WERI-Rb-1 (cell line): ENCODE results near the gene PER2.

ENCODE experiments used
- DNase-seq: peaks from one replicate; pipeline ENCODE4 v3.0.0-alpha.2; 2020
- H3K27ac ChIP-seq: fragments of 250-450 bp; sonication (Bioruptor Pico); 2 replicates; pipeline ENCODE4 v1.5.1; 2020; ENCODE audit warnings: mild to moderate bottlenecking, moderate library complexity
- H3K27me3 ChIP-seq: fragments of 250-450 bp; sonication (Bioruptor Pico); 2 replicates; pipeline ENCODE4 v1.5.1; 2021; ENCODE audit warnings: mild to moderate bottlenecking, low read depth, moderate library complexity; ENCODE audit not compliant: insufficient read depth, severe bottlenecking
- H3K36me3 ChIP-seq: fragments of 250-450 bp; sonication (Bioruptor Pico); 2 replicates; pipeline ENCODE4 v1.5.1; 2020; ENCODE audit warnings: mild to moderate bottlenecking, moderate library complexity
- H3K4me3 ChIP-seq: 2 replicates; pipeline ENCODE4 v1.5.1; 2011; ENCODE audit warnings: low read depth, mild to moderate bottlenecking, control low read depth, low read length
- H3K9me3 ChIP-seq: fragments of 250-450 bp; sonication (Bioruptor Pico); 2 replicates; pipeline ENCODE4 v1.5.1; 2021; ENCODE audit warnings: mild to moderate bottlenecking, moderate library complexity; ENCODE audit not compliant: severe bottlenecking
- CTCF ChIP-seq: IDR thresholded peaks from 2 replicates; pipeline ENCODE4 v1.5.1; 2011; ENCODE audit warnings: low read depth, mild to moderate bottlenecking, control low read depth, inconsistent platforms, low read length

The PER2 gene

GRCh38 chr2:238299803-238300202 is 11.4 kb upstream of the PER2 start:
- Histone ChIP-seq H3K27ac (no peak overlapping the region), H3K4me3 (no peak overlapping the region), H3K36me3 (no peaks in the 10 kb centered on the region), H3K27me3 (no peaks in the 10 kb centered on the region), H3K9me3 (no peaks in the 10 kb centered on the region)
- no peak for TF ChIP-seq CTCF
- no peak for DNase-seq

DNA sequence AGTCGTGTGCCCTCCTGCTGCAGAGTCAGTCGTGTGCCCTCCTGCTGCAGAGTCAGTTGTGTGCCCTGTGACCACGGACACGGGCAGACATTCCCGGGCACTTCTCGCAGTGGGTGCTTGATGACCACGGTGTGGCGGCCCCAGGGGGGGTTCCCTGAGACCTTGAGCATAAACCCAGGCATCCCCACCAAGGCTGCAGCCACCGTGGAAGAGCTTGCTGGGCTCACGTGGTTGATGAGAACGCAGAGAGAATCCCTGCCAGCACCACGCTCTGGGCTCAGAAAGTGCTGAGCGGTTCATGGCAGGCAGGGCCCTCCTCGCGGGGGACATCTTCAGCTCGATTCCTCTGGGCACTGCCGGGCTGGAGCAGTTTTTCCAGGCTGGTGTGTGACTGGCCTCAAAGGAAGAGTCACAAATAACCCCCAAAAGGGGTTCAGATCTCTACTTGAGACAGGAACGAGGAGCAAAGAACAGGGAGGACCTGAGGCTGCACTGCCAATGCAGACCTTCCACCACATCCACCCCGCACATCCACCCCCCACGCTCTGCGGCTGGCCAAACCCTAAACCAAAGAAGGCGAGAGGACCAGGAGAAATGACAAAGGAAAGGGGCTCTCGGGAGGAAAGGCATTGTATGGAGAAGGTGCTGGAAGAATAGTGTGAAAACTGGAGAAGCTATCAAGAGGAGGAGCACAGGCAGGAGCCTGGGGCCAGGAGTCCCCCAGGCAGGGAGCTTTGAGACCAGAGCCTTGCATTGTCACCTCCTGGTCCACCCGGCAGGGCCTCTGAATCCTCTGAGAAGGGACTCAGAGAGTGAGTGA is 8.4 kb upstream of the PER2 start:
- Histone ChIP-seq H3K27me3 (no peaks in the 10 kb centered on the region), H3K27ac (no peak overlapping the region), H3K4me3 (no peak overlapping the region), H3K9me3 (no peaks in the 10 kb centered on the region), H3K36me3 (no peaks in the 10 kb centered on the region)
- TF ChIP-seq CTCF: no peak
- DNase-seq: no peak

DNA sequence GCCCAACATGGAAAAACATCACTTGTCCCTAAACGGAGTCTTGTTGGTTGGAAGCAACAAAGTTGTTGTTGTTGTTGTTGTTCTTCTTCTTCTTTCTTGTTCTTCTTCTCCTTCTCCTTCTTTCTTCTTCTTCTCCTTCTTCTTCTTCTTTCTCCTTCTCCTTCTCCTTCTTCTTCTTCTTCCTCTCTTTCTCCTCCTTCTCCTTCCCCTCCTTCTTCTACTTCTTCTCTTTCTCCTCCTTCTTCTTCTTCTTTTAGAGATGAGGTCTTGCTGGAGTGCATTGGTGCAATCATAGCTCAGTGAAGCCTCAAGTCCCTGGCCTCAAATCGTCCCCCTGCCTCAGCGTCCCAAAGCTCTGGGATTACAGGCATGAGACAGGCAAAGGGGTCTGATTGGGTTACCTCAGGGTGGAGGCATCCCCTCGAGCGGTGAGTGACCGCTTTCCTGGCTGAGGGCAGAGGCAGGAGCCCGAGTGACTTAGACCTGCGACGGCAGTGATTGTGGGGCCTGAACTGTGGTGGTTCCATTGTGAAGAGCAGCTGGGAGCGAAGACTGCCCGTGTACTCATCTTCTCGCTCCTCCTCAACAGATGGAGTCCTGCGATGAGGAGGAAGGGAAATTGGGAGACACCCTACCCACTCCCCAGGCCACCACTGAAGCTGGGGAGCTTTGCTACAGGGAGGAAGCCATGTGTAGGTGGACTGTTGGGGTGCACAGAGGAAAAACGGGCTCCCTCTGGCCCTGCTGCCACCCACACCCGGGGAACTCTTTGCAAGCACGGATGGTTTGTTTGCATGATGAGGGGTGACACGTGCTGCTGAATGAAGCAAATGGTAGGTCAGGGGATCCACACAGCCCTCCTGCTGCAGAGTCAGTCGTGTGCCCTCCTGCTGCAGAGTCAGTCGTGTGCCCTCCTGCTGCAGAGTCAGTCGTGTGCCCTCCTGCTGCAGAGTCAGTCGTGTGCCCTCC is 7.0 kb upstream of the PER2 start:
- H3K36me3 ChIP-seq: no peaks in the 10 kb centered on the region
- H3K4me3 ChIP-seq: no peak overlapping the region
- DNase-seq: no peak
- H3K27ac ChIP-seq: no peak overlapping the region
- no peak for TF ChIP-seq CTCF
- H3K9me3 ChIP-seq: no peaks in the 10 kb centered on the region
- no peaks in the 10 kb centered on the region for H3K27me3 ChIP-seq

GRCh38 chr2:238294393-238295143 is 6.2 kb upstream of the PER2 start:
- no peaks in the 10 kb centered on the region for H3K27me3 ChIP-seq
- H3K9me3 ChIP-seq: no peaks in the 10 kb centered on the region
- DNase-seq: no peak
- H3K27ac ChIP-seq: no peak overlapping the region
- no peak for TF ChIP-seq CTCF
- no peaks in the 10 kb centered on the region for H3K36me3 ChIP-seq
- no peak overlapping the region for H3K4me3 ChIP-seq

DNA sequence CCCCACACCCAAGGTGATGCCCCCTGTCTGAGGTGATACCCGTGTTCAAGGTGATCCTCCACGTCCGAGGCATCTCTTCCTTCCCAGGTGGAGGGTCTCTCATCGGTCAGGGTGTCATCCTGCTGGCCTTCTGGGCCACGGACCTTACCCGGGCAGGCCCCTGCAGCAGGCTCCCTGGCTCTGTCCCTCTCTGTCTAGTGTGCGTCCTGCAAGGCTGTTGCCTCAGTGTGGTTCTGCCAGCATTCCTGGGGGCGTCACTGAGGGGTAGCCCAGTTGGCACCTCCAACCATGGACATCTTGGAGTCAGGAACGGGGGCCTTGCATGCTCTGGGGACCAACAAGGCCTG is 5.6 kb upstream of the PER2 start:
- no peaks in the 10 kb centered on the region for H3K9me3 ChIP-seq

More for the DNA sequence above, 5.6 kb upstream of the PER2 start:
- Histone ChIP-seq H3K27me3 (no peaks in the 10 kb centered on the region), H3K36me3 (no peaks in the 10 kb centered on the region), H3K27ac (no peak overlapping the region), H3K4me3 (no peak overlapping the region)
- TF ChIP-seq CTCF: no peak
- DNase-seq: no peak
